ENCODE data around the gene SPEG. TPM values are rescaled to one million over a fixed set of nuclear protein-coding genes. Genes with fewer than 3 reads are reported as not detected.

Gene SPEG
- total and polyA plus RNA-seq, 10 donors: 0.74 to 8.2 (median 3.7) TPM

DNA sequence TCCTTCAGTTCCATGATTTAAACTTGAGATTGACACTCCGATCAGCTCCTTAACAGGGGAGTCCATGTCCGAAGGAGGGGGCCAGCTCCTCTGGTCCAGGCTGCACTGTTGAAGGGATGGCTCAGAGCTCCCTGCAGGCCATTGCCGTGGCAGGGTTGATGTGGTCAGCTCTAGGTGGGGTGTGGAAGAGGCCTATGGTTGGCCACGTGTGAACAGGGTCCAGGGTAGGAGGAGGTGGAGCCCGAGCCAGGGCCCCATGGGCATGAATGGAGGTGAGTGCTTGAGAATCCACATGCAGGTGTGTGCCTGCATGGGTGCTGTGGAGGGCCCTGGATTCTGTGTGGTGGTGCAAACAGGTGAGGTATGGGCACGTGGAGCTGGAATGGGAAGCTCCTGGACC is 1.1 kb downstream of the SPEG start:
- peaks cover 2 to 72% (median 33%) of the 10 kb centered on the region in 7 donors for H3K27me3 ChIP-seq (replicated peaks in 1 of 7)
- H3K4me1 ChIP-seq: peaks cover 5 to 15% (median 11%) of the 10 kb centered on the region in 6 donors
- TF ChIP-seq POLR2AphosphoS5 (IDR thresholded peaks at IDR 0.05) (no peak), POLR2A (IDR thresholded peaks at IDR 0.05) (no peak)
- TF ChIP-seq, protein P1, sequence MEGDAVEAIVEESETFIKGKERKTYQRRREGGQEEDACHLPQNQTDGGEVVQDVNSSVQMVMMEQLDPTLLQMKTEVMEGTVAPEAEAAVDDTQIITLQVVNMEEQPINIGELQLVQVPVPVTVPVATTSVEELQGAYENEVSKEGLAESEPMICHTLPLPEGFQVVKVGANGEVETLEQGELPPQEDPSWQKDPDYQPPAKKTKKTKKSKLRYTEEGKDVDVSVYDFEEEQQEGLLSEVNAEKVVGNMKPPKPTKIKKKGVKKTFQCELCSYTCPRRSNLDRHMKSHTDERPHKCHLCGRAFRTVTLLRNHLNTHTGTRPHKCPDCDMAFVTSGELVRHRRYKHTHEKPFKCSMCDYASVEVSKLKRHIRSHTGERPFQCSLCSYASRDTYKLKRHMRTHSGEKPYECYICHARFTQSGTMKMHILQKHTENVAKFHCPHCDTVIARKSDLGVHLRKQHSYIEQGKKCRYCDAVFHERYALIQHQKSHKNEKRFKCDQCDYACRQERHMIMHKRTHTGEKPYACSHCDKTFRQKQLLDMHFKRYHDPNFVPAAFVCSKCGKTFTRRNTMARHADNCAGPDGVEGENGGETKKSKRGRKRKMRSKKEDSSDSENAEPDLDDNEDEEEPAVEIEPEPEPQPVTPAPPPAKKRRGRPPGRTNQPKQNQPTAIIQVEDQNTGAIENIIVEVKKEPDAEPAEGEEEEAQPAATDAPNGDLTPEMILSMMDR (IDR thresholded peaks at IDR 0.05 in 8 of 11, conservative IDR thresholded peaks at IDR 0.05 in 3 of 11): no peak
- no peaks in the 10 kb centered on the region for H3K36me3 ChIP-seq
- no peak overlapping the region for H3K27ac ChIP-seq
- intact Hi-C loops (cut with DNase I; ENCODE audit: low total_unique reads): no loop called here
- H3K9me3 ChIP-seq: no peaks in the 10 kb centered on the region
- no peak for DNase-seq
- 80 to 91% (median 86%) methylated on average over 6 of the region's 6 CpGs for WGBS, 5 donors
- no peak overlapping the region for H3K4me3 ChIP-seq

GRCh38 chr2:219436491-219436890 is 1.8 kb downstream of the SPEG start:
- no peak for DNase-seq
- WGBS, 5 donors: 80 to 98% (median 89%) methylated on average over 5 of the region's 5 CpGs
- Histone ChIP-seq H3K27me3 (replicated peaks in 1 of 7) (peaks cover 2 to 80% (median 41%) of the 10 kb centered on the region in 7 donors), H3K9me3 (no peaks in the 10 kb centered on the region), H3K4me1 (peaks cover 5 to 21% (median 14%) of the 10 kb centered on the region in 6 donors), H3K36me3 (no peaks in the 10 kb centered on the region), H3K4me3 (no peak overlapping the region), H3K27ac (no peak overlapping the region)
- intact Hi-C loops (cut with DNase I; ENCODE audit: low total_unique reads): no loop called here
- no peak for TF ChIP-seq POLR2AphosphoS5 (IDR thresholded peaks at IDR 0.05)
- no peak for TF ChIP-seq POLR2A (IDR thresholded peaks at IDR 0.05)
- TF ChIP-seq, protein P1 (IDR thresholded peaks at IDR 0.05 in 8 of 11, conservative IDR thresholded peaks at IDR 0.05 in 3 of 11): no peak

DNA sequence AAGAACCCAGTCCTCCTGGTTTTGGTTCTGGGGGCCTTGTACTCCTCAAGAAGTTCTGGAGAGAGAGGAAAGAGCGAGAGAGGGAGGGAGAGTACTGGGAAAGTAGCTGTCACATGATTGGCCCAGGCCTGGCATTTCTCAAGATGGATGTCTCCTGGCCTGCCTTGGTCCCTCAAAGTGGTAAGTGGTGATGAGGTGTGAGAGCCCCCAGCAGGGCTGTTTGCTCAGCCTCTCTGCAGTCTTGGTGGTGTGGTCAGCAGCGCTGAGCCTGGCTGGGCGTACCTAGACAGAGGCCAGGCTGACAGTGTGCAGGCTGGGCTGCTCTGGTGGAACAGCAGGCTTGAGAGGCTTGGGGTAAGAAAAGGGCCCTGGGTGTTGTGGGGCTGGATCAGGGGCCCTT is 2.5 kb downstream of the SPEG start:
- peak; percentile 67 for DNase-seq
- WGBS, 5 donors: 83 to 87% (median 84%) methylated on average over 1 to 3 of the region's 3 CpGs
- intact Hi-C loops (cut with DNase I; ENCODE audit: low total_unique reads): no loop called here

DNA sequence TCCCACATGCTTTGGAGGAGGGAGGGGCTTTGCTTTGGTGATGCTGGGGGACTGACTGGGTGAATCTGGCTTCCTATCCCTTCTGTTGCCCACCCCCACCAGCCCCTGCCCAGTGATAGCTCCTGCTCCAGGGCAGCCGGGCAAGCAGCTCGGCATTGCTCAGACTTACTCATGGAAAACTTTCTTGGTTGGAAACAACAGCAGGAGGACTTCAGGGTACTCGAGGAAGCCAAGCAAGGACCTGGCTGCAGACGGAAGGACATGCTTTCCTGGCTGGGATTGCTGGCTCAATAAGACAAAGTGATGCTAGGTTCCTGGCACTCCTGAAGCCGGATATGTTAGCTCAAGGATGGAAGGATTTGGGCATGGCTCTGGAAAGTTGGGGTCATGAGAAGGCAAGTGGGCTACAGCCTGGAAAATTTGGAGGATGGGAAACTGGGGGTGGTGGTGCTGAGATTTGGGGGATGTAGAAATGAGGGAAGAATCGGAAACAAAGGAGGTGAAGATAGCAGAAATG is 3.1 kb downstream of the SPEG start:
- Histone ChIP-seq H3K27ac (no peak overlapping the region), H3K9me3 (no peaks in the 10 kb centered on the region), H3K27me3 (replicated peaks in 1 of 7) (peaks cover 2 to 87% (median 52%) of the 10 kb centered on the region in 7 donors), H3K4me1 (peaks cover 5 to 32% (median 18%) of the 10 kb centered on the region in 6 donors), H3K36me3 (no peaks in the 10 kb centered on the region), H3K4me3 (no peak overlapping the region)
- intact Hi-C loops (cut with DNase I; ENCODE audit: low total_unique reads): no loop called here
- WGBS, 5 donors: 68 to 82% (median 72%) methylated on average over 6 of the region's 6 CpGs
- DNase-seq: no peak
- TF ChIP-seq POLR2A (IDR thresholded peaks at IDR 0.05): no peak

More for the DNA sequence above, 2.5 kb downstream of the SPEG start:
- TF ChIP-seq POLR2AphosphoS5 (IDR thresholded peaks at IDR 0.05) (no peak), POLR2A (IDR thresholded peaks at IDR 0.05) (no peak)
- TF ChIP-seq, protein P1 (IDR thresholded peaks at IDR 0.05 in 8 of 11, conservative IDR thresholded peaks at IDR 0.05 in 3 of 11): no peak
- H3K36me3 ChIP-seq: no peaks in the 10 kb centered on the region
- H3K4me1 ChIP-seq: peaks cover 5 to 26% (median 17%) of the 10 kb centered on the region in 6 donors
- no peak overlapping the region for H3K4me3 ChIP-seq
- no peak overlapping the region for H3K27ac ChIP-seq
- peaks cover 2 to 86% (median 47%) of the 10 kb centered on the region in 7 donors for H3K27me3 ChIP-seq (replicated peaks in 1 of 7)
- no peaks in the 10 kb centered on the region for H3K9me3 ChIP-seq
